ENCODE measurements around the gene SSBP3. TPM values are rescaled to one million over a fixed set of nuclear protein-coding genes. Genes with fewer than 3 reads are reported as not detected.

SSBP3 gene
- total RNA-seq, 1 experiment from 2014 or later, result 37.5 TPM

- no peaks in the 10 kb centered on the region for H3K9me2 ChIP-seq (ENCODE audit: insufficient read depth)
- ATAC-seq (no peak), DNase-seq (ENCODE audit: low read depth, low spot score) (no peak)
- H3K27me3 ChIP-seq (ENCODE audit: insufficient read depth, low read length), result no peaks in the 10 kb centered on the region
- no peak overlapping the region for H3K4me3 ChIP-seq (replicated peaks in 1 of 2; ENCODE audit: low read depth in 1 of 2, low read length in 2 of 2)
- ChIA-PET CTCF (no interaction called here), POLR2A (no interaction called here), RAD21 (ENCODE audit: low non-redundant PET in 1 of 2, low total read pairs in 2 of 2, uncharacterized antibody in 2 of 2, unreplicated experiment in 2 of 2) (no interaction called here)
- TF ChIP-seq REST (IDR thresholded peaks at IDR 0.05; ENCODE audit: low read depth) (no peak), POLR2AphosphoS5 (IDR thresholded peaks at IDR 0.05; ENCODE audit: low read depth, low read length) (no peak)
- BruUV-seq (replicated peaks), result no TSS peak
- no peaks in the 10 kb centered on the region for H4K20me1 ChIP-seq (ENCODE audit: insufficient read depth)
- no peaks in the 10 kb centered on the region for H3K9me3 ChIP-seq (ENCODE audit: control insufficient read depth in 1 of 2, insufficient read depth in 1 of 2, low read depth in 1 of 2, low read length in 2 of 2)
- H3K27ac ChIP-seq (ENCODE audit: low read depth, low read length), result no peak overlapping the region
- intact Hi-C loops (cut with micrococcal nuclease), result no loop called here
- H2AFZ ChIP-seq (ENCODE audit: low read depth, low read length, poor library complexity, severe bottlenecking), result no peak overlapping the region
- H3K79me2 ChIP-seq (ENCODE audit: insufficient read depth, low read length), result no peaks in the 10 kb centered on the region
- no peaks in the 10 kb centered on the region for H3K36me3 ChIP-seq (ENCODE audit: control insufficient read depth in 1 of 2, insufficient read depth in 2 of 2, low read length in 2 of 2)
- no peak overlapping the region for H3K4me2 ChIP-seq (ENCODE audit: low read length)
- H3K9ac ChIP-seq (ENCODE audit: low read length), result no peak overlapping the region
- no peaks in the 10 kb centered on the region for H3K4me1 ChIP-seq (ENCODE audit: control insufficient read depth in 1 of 2, insufficient read depth in 2 of 2, low read length in 2 of 2)
Measured at GRCh38 chr1:54267815-54268761, 138.1 kb downstream of the SSBP3 start.

- Histone ChIP-seq H3K9me2 (ENCODE audit: insufficient read depth) (no peaks in the 10 kb centered on the region), H2AFZ (ENCODE audit: low read depth, low read length, poor library complexity, severe bottlenecking) (no peak overlapping the region), H3K36me3 (ENCODE audit: control insufficient read depth in 1 of 2, insufficient read depth in 2 of 2, low read length in 2 of 2) (no peaks in the 10 kb centered on the region), H4K20me1 (ENCODE audit: insufficient read depth) (no peaks in the 10 kb centered on the region), H3K9me3 (ENCODE audit: control insufficient read depth in 1 of 2, insufficient read depth in 1 of 2, low read depth in 1 of 2, low read length in 2 of 2) (no peaks in the 10 kb centered on the region), H3K4me2 (ENCODE audit: low read length) (no peak overlapping the region), H3K4me1 (ENCODE audit: control insufficient read depth in 1 of 2, insufficient read depth in 2 of 2, low read length in 2 of 2) (no peaks in the 10 kb centered on the region), H3K9ac (ENCODE audit: low read length) (no peak overlapping the region), H3K27ac (ENCODE audit: low read depth, low read length) (no peak overlapping the region), H3K27me3 (ENCODE audit: insufficient read depth, low read length) (no peaks in the 10 kb centered on the region), H3K4me3 (replicated peaks in 1 of 2; ENCODE audit: low read depth in 1 of 2, low read length in 2 of 2) (no peak overlapping the region), H3K79me2 (ENCODE audit: insufficient read depth, low read length) (no peaks in the 10 kb centered on the region)
- intact Hi-C loops (cut with micrococcal nuclease), result no loop called here
- DNase-seq (ENCODE audit: low read depth, low spot score) (no peak), ATAC-seq (no peak)
- ChIA-PET POLR2A (no interaction called here), CTCF (no interaction called here), RAD21 (ENCODE audit: low non-redundant PET in 1 of 2, low total read pairs in 2 of 2, uncharacterized antibody in 2 of 2, unreplicated experiment in 2 of 2) (no interaction called here)
- BruUV-seq (replicated peaks), result no TSS peak
- TF ChIP-seq YY1 (IDR thresholded peaks at IDR 0.05; ENCODE audit: extremely low read depth, insufficient replicate concordance, low read depth, low read length) (no peak), CTCF (IDR thresholded peaks at IDR 0.05 in 2 of 3, conservative IDR thresholded peaks at IDR 0.05 in 1 of 3; ENCODE audit: borderline replicate concordance in 1 of 3, insufficient read depth in 1 of 3, low read depth in 2 of 3, low read length in 2 of 3) (no peak), SRF (IDR thresholded peaks at IDR 0.05; ENCODE audit: low read depth) (no peak)
Measured at GRCh38 chr1:54266908-54267307, 139.3 kb downstream of the SSBP3 start.
